Cardiac muscle cell (in vitro differentiated cells and primary cell): Measurements from ENCODE around the gene NUMB. TPM values are rescaled to one million over a fixed set of nuclear protein-coding genes. Genes with fewer than 3 reads are reported as not detected.

Source experiments
- DNase-seq, 2 donors: peaks; one replicate each; pipeline versions ENCODE4 v3.0.0 to v3.0.0-alpha.2; 2010 to 2017; ENCODE audit warnings: low read depth in 1 of 2, low spot score in 1 of 2
- H3K27ac ChIP-seq: fragments of 200-600 bp; sonication (generic); 2 replicates; pipeline ENCODE4 v1.5.1; 2016
- H3K27me3 ChIP-seq: fragments of 200-600 bp; sonication (generic); 2 replicates; pipeline ENCODE4 v1.6.0; 2016; ENCODE audit warnings: control low read depth
- H3K36me3 ChIP-seq: fragments of 200-600 bp; sonication (generic); 2 replicates; pipeline ENCODE4 v1.5.1; 2016; ENCODE audit warnings: control low read depth
- H3K4me1 ChIP-seq: fragments of 200-600 bp; sonication (generic); 2 replicates; pipeline ENCODE4 v1.8.1; 2017; ENCODE audit warnings: low read depth, mild to moderate bottlenecking, mixed run types
- H3K4me3 ChIP-seq: fragments of 200-600 bp; sonication (generic); 2 replicates; pipeline ENCODE4 v1.5.1; 2016; ENCODE audit warnings: mild to moderate bottlenecking
- H3K9me3 ChIP-seq: fragments of 200-600 bp; sonication (generic); 2 replicates; pipeline ENCODE4 v1.5.1; 2017; ENCODE audit warnings: low read depth, mild to moderate bottlenecking, control low read depth
- polyA plus RNA-seq: library from polyadenylated mRNA; unstranded; fragments of >200 nt; fragmentation: Nextera tagmentation; extraction: Ambion mirVana; gene quantifications from 2 replicates; pipeline ENCODE4 v1.2.1, GENCODE V29; 2016
- total RNA-seq: library from RNA; depleted of rRNA; stranded (reverse); fragments of >200 nt; gene quantifications from 2 replicates; pipeline ENCODE4 v1.2.3, GENCODE V29; 2016
- TF ChIP-seq, protein P1 (sequence below): IDR thresholded peaks from 2 replicates; pipeline ENCODE4 v1.5.1; 2012; ENCODE audit warnings: low read depth, mild to moderate bottlenecking, low read length

NUMB gene
- total and polyA plus RNA-seq, 2 experiments from 2014 or later: 35.6 to 68.5 TPM

DNA sequence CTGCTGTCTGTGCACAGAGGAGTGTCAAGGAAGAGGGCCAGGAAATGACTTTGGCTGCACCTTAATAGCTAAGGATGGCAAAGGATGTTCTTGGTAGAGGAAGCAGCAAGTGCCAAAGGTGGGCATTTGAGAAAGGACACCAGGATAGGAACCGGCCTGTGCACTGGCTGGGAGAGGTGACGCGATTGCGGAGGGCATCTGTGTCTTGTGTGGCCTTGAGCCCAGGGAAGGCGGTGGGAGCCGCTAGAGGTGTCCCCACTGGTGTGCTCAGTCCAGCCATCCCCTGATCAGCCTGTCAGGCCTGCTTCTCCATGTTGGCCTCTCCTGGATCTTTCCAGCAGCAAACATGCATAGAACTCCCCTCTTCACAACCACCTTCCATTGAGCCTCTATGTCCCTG, 190.9 kb downstream of the NUMB start:
- Histone ChIP-seq H3K4me1 (peaks cover 5% of the 10 kb centered on the region), H3K4me3 (no peak overlapping the region), H3K9me3 (no peaks in the 10 kb centered on the region), H3K27ac (no peak overlapping the region), H3K27me3 (no peaks in the 10 kb centered on the region), H3K36me3 (no peaks in the 10 kb centered on the region)
- TF ChIP-seq, protein P1, sequence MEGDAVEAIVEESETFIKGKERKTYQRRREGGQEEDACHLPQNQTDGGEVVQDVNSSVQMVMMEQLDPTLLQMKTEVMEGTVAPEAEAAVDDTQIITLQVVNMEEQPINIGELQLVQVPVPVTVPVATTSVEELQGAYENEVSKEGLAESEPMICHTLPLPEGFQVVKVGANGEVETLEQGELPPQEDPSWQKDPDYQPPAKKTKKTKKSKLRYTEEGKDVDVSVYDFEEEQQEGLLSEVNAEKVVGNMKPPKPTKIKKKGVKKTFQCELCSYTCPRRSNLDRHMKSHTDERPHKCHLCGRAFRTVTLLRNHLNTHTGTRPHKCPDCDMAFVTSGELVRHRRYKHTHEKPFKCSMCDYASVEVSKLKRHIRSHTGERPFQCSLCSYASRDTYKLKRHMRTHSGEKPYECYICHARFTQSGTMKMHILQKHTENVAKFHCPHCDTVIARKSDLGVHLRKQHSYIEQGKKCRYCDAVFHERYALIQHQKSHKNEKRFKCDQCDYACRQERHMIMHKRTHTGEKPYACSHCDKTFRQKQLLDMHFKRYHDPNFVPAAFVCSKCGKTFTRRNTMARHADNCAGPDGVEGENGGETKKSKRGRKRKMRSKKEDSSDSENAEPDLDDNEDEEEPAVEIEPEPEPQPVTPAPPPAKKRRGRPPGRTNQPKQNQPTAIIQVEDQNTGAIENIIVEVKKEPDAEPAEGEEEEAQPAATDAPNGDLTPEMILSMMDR: no peak
- no peak for DNase-seq

DNA sequence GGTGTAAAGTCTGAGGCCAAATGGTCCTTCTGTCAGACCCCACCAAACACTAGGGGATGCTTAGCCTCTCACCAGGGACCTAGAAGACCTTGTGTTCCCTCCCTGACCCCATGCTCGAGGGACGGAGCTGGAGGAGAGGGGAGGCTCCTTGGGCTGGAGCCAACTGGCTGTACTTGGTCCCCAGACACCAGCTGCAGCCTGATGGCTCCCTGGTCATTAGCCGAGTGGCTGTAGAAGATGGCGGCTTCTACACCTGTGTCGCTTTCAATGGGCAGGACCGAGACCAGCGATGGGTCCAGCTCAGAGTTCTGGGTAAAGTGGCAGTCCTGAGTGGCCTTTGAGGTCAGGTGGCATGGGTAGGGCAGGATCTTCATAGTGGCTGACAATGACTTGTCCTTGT, 192.0 kb downstream of the NUMB start:
- Histone ChIP-seq H3K4me3 (no peak overlapping the region), H3K36me3 (no peaks in the 10 kb centered on the region), H3K27me3 (no peaks in the 10 kb centered on the region), H3K4me1 (peaks cover 9% of the 10 kb centered on the region), H3K27ac (no peak overlapping the region), H3K9me3 (no peaks in the 10 kb centered on the region)
- TF ChIP-seq, protein P1: no peak
- no peak for DNase-seq

DNA sequence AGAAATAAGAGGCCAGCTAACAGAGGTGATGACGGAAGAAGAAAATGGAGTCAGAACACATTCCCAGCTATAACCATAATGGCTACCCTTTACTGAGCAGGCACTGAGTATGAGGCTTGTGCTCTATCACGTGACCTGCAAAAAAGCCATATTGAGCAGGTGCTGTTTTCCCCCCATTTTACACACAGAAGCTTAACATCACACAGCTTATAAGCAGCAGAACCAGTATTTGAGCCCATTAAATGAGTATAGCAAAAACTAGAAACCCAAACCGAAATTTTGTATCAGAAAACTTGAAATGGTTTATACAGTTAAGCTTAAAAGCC, 192.7 kb downstream of the NUMB start:
- Histone ChIP-seq H3K27ac (no peak overlapping the region), H3K9me3 (no peaks in the 10 kb centered on the region), H3K27me3 (no peaks in the 10 kb centered on the region), H3K4me1 (peaks cover 15% of the 10 kb centered on the region), H3K4me3 (no peak overlapping the region), H3K36me3 (no peaks in the 10 kb centered on the region)
- no peak for DNase-seq
- TF ChIP-seq, protein P1: no peak

DNA sequence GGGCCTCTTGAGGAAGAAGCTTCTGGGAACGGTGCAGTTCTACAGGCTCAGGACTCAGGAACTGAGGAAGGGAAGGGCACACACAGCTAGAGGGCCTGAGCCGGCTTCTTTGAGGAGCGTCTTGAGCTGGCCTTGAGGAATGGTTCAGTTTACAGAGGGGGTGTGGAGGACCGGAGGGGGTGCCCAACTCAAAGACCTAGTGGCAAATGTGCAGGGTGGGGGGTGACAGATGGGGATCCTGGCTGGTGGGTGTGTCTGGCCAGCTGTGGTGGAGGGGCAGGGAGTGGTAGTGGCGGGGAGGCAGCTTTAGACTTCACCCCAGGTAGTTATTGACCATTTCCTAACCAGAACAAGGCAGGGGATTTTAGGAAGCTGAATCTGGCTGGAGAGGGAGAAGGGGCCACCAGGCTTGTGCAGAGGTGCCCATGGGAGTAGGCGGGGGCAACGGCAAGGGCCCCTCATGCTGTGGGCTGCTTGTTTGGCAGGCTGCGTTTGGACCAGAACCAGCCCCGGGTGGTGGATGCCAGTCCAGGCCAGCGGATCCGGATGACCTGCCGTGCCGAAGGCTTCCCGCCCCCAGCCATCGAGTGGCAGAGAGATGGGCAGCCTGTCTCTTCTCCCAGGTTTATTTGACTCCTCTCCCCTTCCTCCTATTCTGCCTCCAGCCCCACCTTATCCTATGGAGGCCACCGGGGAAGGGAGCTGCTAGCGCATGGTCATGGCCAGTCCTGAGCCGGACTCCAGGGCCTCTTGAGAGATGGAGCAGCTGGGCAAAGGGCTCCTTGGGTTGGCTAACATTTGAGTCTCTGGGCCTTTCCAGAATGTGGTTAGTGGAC, 193.2 kb downstream of the NUMB start:
- TF ChIP-seq, protein P1: no peak
- no peak for DNase-seq
- Histone ChIP-seq H3K27ac (no peak overlapping the region), H3K9me3 (no peaks in the 10 kb centered on the region), H3K4me1 (peaks cover 19% of the 10 kb centered on the region), H3K36me3 (no peaks in the 10 kb centered on the region), H3K4me3 (no peak overlapping the region), H3K27me3 (no peaks in the 10 kb centered on the region)

DNA sequence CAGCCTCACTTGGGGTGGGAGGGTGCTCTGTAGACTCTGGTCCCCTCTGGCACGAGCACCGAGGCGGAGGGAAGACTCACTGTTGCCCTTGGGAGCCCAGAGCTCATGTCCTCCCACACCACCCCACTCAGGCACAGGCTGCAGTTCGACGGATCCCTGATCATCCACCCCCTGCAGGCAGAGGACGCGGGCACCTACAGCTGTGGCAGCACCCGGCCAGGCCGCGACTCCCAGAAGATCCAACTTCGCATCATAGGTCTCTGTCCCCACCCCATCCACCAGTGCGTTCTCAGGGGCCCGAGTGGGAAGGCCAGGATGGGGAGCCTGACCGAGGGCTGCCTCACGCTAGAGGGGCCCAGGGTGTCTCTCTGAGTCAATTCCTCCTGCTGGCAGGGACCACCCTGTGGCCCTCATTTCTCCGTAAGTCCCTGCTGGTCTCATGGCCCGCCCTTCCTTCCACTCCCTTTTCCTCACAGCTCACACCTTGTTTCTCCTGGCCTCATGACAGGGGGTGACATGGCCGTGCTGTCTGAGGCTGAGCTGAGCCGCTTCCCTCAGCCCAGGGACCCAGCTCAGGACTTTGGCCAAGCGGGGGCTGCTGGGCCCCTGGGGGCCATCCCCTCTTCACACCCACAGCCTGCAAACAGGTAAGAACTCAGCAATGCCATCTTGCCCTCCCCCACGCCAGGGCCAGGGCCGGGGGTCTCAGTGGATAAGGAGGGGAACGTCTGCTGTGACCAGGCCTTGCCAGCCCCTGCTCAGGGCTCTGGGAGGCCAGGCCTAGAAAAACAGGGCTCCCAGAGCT, 194.1 kb downstream of the NUMB start:
- TF ChIP-seq, protein P1: no peak
- Histone ChIP-seq H3K9me3 (no peaks in the 10 kb centered on the region), H3K27me3 (no peaks in the 10 kb centered on the region), H3K4me3 (no peak overlapping the region), H3K36me3 (no peaks in the 10 kb centered on the region), H3K27ac (no peak overlapping the region), H3K4me1 (peaks cover 15% of the 10 kb centered on the region)
- DNase-seq: no peak
